GM19468 (cell line): ENCODE data around the gene FAM133A.

Experiments used
- ATAC-seq: cut with Tn5 transposase; IDR thresholded peaks from one replicate; pipeline ENCODE4 v1.9.1; 2021; ENCODE audit warnings: mild to moderate bottlenecking, moderate library complexity, moderate number of reproducible peaks; ENCODE audit not compliant: unreplicated experiment; ENCODE audit errors: extremely low read depth

FAM133A gene

GRCh38 chrX:93673869-93674271 lies at the start of gene FAM133A:
FAM133A (plus strand) TSS chrX:93674206; CDS start chrX:93709420, 35,214 bp downstream.
- ATAC-seq, result no peak

- ATAC-seq, result no peak
Measured at GRCh38 chrX:93637591-93637990, 36.4 kb upstream of the FAM133A start.

- no peak for ATAC-seq
Measured at GRCh38 chrX:93649381-93649780, 24.6 kb upstream of the FAM133A start.

GRCh38 chrX:93660575-93660974 lies 13.4 kb upstream of the FAM133A start:
- no peak for ATAC-seq

- ATAC-seq, result no peak
Measured at GRCh38 chrX:93673056-93673868, 744 bp upstream of the FAM133A start, which contains the start of gene NAP1L3. NAP1L3 (minus strand) TSS chrX:93673578; CDS start chrX:93673304, 274 bp downstream.

- no peak for ATAC-seq
Measured at GRCh38 chrX:93695981-93696380, 22.0 kb downstream of the FAM133A start.

GRCh38 chrX:93703701-93704100 lies 29.7 kb downstream of the FAM133A start:
- no peak for ATAC-seq

GRCh38 chrX:93711076-93711475 lies 37.1 kb downstream of the FAM133A start:
- no peak for ATAC-seq

- no peak for ATAC-seq
Measured at GRCh38 chrX:93741811-93742210, 67.8 kb downstream of the FAM133A start.

- ATAC-seq, result no peak
Measured at GRCh38 chrX:93760163-93760562, 86.2 kb downstream of the FAM133A start.
